Gastrocnemius medialis (tissue), 4 donors: ENCODE measurements around the gene RUNX3.

ENCODE experiments used
- CTCF ChIP-seq, 5 experiments: fragments of 450-650 bp in 3 of 5; fragments of 200-600 bp in 2 of 5; sonication (generic) in 2 of 5; IDR thresholded peaks in 4 of 5; conservative IDR thresholded peaks in 1 of 5; 1 replicate in 4 of 5; 2 replicates in 1 of 5; pipeline ENCODE4 v1.5.1; 2016 to 2019; ENCODE audit warnings: antibody characterized with exemption in 5 of 5, mild to moderate bottlenecking in 3 of 5, moderate library complexity in 3 of 5
- POLR2A ChIP-seq, 2 donors: fragments of 450-650 bp; IDR thresholded peaks; one replicate each; pipeline ENCODE4 v1.6.1; 2017; ENCODE audit warnings: antibody characterized with exemption in 2 of 2, mild to moderate bottlenecking in 2 of 2, moderate library complexity in 2 of 2

GRCh38 chr1:24913616-24914225 lies 16.4 kb downstream of the RUNX3 start:
- no peak for TF ChIP-seq CTCF (IDR thresholded peaks at IDR 0.05 in 4 of 5, conservative IDR thresholded peaks at IDR 0.05 in 1 of 5)
- no peak for TF ChIP-seq POLR2A (IDR thresholded peaks at IDR 0.05)
